Kidney epithelial cell (primary cell): ENCODE data around the gene ELMO1. TPM values are rescaled to one million over a fixed set of nuclear protein-coding genes. Genes with fewer than 3 reads are reported as not detected.

Experiments used
- DNase-seq: peaks from one replicate; pipeline ENCODE4 v3.0.0-alpha.2; 2010; ENCODE audit warnings: low read depth
- H3K27me3 ChIP-seq: 2 replicates; pipeline ENCODE4 v1.6.0; 2011; ENCODE audit warnings: low read length; ENCODE audit not compliant: control insufficient read depth, insufficient read depth
- H3K36me3 ChIP-seq: 2 replicates; pipeline ENCODE4 v1.5.1; 2011; ENCODE audit warnings: low read length; ENCODE audit not compliant: control insufficient read depth, insufficient read depth
- H3K4me3 ChIP-seq: 2 replicates; pipeline ENCODE4 v1.5.1; 2011; ENCODE audit warnings: low read depth, mild to moderate bottlenecking, control low read depth, low read length
- total RNA-seq: library from RNA; depleted of rRNA; stranded (reverse); fragments of >200 nt; gene quantifications from 2 replicates; pipeline ENCODE4 v1.2.3, GENCODE V29; 2015
- TF ChIP-seq, protein P1 (sequence below): IDR thresholded peaks from 2 replicates; pipeline ENCODE4 v1.5.1; 2011; ENCODE audit warnings: mild to moderate bottlenecking, moderate library complexity, low read length, control low read depth, inconsistent platforms; ENCODE audit not compliant: insufficient read depth, poor library complexity, severe bottlenecking

Gene ELMO1
- total RNA-seq, 1 donor from 2014 or later: 11.4 TPM

DNA sequence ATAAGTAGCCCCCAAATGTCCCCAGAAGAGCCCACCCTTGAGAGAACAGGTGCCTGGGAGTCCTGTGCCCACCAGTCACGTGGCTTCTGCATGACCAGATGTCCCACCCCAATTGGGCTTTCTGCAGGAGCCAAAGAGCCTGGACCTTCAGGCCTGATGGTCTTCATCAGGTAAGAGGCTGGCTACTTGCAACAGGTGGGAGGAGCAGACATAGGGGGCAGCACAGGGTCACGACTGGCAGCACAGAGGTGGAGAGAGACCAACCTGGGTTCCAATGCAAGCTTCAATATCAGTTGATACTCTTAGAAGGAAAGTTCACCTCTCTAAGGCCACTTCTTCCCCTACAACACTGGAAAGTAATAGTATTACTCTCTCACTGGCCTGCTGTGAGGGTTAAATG, 288.0 kb downstream of the ELMO1 start:
- Histone ChIP-seq H3K4me3 (no peak overlapping the region), H3K36me3 (no peaks in the 10 kb centered on the region), H3K27me3 (no peaks in the 10 kb centered on the region)
- no peak for DNase-seq
- TF ChIP-seq, protein P1, sequence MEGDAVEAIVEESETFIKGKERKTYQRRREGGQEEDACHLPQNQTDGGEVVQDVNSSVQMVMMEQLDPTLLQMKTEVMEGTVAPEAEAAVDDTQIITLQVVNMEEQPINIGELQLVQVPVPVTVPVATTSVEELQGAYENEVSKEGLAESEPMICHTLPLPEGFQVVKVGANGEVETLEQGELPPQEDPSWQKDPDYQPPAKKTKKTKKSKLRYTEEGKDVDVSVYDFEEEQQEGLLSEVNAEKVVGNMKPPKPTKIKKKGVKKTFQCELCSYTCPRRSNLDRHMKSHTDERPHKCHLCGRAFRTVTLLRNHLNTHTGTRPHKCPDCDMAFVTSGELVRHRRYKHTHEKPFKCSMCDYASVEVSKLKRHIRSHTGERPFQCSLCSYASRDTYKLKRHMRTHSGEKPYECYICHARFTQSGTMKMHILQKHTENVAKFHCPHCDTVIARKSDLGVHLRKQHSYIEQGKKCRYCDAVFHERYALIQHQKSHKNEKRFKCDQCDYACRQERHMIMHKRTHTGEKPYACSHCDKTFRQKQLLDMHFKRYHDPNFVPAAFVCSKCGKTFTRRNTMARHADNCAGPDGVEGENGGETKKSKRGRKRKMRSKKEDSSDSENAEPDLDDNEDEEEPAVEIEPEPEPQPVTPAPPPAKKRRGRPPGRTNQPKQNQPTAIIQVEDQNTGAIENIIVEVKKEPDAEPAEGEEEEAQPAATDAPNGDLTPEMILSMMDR: no peak

DNA sequence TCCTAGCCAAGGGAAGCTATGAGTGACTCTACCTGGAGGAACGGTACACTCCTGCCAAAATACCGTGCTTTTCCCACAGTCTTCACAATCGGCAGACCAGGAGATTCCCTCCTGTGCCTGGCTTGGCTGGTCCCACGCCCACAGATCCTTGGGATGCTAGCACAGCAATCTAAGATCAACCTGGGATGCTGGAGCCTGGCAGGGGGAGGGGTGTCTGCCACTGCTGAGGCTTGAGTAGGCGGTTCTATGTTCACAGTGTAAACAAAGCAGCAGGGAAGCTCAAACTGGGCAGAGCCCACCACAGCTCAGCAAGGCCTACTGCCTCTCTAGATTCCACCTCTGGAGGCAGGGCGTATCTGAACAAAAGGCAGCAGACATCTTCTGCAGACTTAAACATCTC, 295.3 kb downstream of the ELMO1 start:
- TF ChIP-seq, protein P1: no peak
- no peak for DNase-seq
- no peak overlapping the region for H3K4me3 ChIP-seq
- no peaks in the 10 kb centered on the region for H3K36me3 ChIP-seq
- no peaks in the 10 kb centered on the region for H3K27me3 ChIP-seq

DNA sequence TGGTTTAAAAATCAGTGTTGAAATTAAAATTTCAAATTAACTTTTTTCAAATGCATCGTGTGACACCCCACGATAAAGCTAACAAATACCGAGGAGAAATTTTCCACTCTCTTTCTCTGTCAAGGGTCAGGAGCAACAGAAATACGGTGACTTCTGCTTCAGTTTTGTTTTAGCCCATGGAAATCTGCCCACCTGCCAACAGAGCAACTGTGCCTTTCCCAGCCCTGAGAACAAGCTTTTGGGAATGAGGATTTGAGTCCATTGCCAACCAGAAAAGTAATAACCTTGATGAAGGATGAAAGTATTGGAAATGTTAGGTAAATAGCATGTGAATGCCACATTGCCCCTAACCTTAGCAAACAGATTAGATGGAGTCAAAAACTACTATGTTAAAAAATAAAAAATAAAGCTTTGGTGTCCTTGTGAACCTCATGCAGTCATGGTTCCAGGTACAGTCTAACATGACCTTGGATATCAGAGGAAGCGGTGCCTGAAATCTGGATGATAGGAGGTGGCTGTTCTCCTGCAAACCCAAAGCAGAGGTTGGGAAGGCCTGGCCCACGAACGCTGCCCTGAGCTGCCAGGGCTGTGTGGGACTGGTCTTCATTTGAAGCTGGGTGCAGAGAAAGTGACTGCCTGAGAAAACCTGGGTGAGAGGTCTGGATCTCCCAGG, 296.8 kb downstream of the ELMO1 start:
- TF ChIP-seq, protein P1: no peak

GRCh38 chr7:37150856-37151255, 297.8 kb downstream of the ELMO1 start:
- no peak for DNase-seq
- H3K27me3 ChIP-seq: no peaks in the 10 kb centered on the region
- TF ChIP-seq, protein P1: no peak
- no peaks in the 10 kb centered on the region for H3K36me3 ChIP-seq
- no peak overlapping the region for H3K4me3 ChIP-seq

More for the DNA sequence above, 296.8 kb downstream of the ELMO1 start:
- Histone ChIP-seq H3K4me3 (no peak overlapping the region), H3K27me3 (no peaks in the 10 kb centered on the region), H3K36me3 (no peaks in the 10 kb centered on the region)
- no peak for DNase-seq

DNA sequence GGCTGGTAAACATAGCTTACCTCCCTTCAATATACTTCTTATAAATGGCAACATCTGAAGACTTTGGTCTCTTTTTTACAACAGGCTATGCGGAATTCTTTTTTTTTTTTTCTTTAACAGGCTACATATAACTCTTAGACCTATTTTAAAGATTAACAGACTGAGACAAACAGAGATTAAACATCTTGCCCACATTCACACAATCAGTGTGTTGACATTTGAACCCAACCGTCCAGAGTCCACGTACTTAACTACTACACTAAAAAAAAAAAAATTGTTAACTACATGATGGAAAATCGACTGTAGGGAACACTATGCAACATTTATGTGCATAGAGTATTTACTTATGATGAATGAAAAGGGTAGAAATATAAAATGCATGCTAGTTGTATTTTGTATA, 298.5 kb downstream of the ELMO1 start:
- Histone ChIP-seq H3K36me3 (no peaks in the 10 kb centered on the region), H3K4me3 (no peak overlapping the region), H3K27me3 (no peaks in the 10 kb centered on the region)
- TF ChIP-seq, protein P1: no peak
- DNase-seq: no peak

DNA sequence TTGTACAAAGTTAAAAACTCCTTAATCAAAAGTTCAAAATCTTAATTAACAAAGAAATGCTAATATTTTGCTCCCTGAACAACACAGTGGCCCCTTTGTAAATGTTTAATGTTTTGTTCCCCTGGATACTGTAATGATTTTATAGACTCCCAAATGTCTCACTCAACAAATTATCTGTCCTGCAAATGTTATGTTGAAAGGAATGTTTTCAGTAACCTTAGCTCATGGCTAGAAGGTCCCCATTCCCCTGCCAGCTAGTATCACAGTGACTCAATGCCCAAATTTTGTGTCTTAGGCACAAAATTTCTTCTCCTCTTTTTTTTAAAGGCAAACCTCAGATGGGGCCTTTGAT, 298.9 kb downstream of the ELMO1 start:
- TF ChIP-seq, protein P1: no peak
- Histone ChIP-seq H3K27me3 (no peaks in the 10 kb centered on the region), H3K4me3 (no peak overlapping the region), H3K36me3 (no peaks in the 10 kb centered on the region)
- DNase-seq: no peak
